GM19238 (cell line): ENCODE measurements around the gene ALKBH6.
A peak's percentile ranks its signal among the peaks of the same experiment; 100 is the strongest.

ENCODE experiments used
- DNase-seq: peaks from one replicate; pipeline ENCODE4 v3.0.0; 2011; ENCODE audit warnings: low spot score; ENCODE audit not compliant: insufficient read length

The ALKBH6 gene

GRCh38 chr19:36030264-36031148 is 16.5 kb upstream of the ALKBH6 start:
- DNase-seq = no peak

- DNase-seq = no peak
Observed at GRCh38 chr19:36028313-36029041, 14.5 kb upstream of the ALKBH6 start.

- no peak for DNase-seq
Observed at GRCh38 chr19:36027696-36028095, 13.7 kb upstream of the ALKBH6 start.

DNA sequence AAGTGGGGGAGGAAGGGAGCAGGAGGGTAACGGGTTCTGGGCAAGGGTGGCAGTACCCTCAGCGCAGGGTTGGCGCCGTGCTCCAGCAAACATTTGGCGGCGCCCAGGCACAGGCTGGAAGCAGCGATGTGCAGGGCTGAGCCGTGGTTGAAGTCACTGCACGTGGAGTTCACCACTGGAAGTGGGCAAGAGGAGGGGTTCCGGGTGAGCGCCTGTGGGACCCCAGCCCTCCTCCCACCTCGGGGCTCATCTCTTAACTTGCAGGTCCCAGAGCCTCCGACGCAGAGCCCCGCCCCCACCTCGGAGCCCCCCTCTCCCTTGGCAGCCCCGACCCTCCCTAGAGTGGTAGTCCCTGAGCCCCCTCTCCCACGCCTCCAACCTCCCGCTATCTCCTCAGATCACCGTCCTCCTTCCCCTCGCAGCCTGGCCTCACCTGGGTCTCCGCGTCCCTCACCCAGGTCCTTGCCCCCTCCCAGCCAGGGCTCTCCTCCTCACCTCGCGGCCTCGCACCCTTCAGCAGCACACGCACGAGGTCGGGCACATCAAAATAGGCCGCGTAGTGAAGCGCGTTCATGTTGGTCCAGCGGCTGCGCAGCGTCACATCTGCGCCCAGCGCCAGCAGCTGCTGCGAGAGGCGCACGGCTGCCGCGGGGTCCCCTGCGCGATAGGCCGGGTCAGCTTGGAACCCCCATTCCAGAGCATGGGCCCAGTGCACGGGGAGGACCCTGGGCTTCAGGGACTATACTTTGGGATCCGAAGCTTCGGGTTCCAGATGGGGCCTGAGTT is 12.3 kb upstream of the ALKBH6 start:
- no peak for DNase-seq

GRCh38 chr19:36025541-36025940 is 11.5 kb upstream of the ALKBH6 start:
- no peak for DNase-seq

GRCh38 chr19:36023432-36023831 is 9.4 kb upstream of the ALKBH6 start:
- DNase-seq = no peak

GRCh38 chr19:36019061-36019670 is 5.2 kb upstream of the ALKBH6 start:
- DNase-seq = no peak

DNA sequence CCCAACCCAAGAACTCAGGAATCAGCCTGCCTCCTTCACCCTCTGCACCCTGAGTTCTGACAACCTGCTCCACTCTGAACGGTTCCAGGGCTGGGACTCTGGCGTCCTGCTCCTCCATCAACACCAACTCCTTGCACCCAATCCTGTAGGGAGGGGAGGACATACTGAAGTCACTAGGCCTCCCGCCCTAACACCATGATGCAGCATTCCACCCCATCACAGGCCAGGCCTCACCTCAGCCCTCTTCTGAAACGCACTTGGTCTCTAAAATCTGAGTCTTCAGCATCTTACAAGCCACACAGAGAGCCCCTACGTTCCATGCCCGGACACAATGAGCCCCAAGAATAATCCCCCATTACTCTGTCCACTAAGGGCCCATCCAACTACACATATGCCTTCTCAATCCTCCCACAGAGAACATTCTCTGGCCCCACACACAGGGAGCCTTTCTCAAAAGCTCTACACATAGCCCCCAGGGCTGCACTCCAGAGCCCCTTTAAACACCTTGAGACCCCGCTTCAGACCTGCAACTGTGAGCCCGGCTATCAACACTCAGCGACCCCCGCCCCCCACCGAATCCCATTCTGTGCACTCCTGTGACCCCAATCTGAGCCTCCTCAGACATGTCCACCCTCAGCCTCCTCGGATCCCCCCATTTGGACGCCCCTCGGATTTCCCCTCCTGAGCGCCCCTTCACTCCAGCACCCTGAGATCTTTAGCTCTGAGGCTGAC is 567 bp downstream of the ALKBH6 start:
- DNase-seq = no peak

DNA sequence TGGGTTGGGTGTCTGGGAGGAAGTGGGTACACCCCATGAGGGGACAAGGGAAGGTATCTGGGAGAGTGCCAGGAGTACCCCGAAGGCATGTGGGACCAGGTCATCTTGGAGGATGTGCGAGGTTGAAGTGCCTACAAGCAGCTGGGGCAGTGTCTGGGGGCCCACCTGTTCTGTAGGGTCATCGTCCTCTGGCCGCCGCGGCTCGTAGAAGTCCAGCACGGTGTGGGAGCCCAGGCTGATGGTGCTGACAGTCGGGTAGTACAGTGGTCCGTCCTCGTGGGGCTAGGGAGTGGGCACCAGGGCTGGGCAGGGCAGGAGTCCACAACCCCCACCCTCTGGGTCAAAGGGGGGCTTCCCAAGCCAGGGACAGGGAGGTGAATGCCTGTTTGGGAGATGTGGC is 3.6 kb downstream of the ALKBH6 start:
- no peak for DNase-seq

- no peak for DNase-seq
Observed at GRCh38 chr19:36009633-36010379, 4.2 kb downstream of the ALKBH6 start.

DNA sequence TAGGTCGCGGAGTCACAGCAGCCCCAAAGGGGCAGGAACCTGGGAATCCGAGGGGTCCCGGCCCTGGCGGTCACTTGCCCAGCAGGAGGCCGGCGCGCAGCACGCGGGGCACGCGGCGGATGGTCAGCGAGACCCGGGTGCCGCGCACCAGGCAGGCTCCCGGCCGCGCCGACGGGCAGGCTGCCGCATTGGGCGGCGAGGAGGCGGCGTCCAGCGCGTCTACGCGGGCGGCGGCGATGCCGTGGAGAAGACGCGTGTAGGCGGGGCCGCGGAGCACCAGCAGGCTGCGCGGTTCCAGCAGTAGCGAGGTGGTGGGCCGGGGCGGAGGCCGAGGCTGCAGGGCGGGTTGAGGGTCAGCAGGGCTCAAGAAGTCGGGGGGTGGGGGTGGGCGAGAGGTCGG is 4.8 kb downstream of the ALKBH6 start:
- DNase-seq = no peak

DNA sequence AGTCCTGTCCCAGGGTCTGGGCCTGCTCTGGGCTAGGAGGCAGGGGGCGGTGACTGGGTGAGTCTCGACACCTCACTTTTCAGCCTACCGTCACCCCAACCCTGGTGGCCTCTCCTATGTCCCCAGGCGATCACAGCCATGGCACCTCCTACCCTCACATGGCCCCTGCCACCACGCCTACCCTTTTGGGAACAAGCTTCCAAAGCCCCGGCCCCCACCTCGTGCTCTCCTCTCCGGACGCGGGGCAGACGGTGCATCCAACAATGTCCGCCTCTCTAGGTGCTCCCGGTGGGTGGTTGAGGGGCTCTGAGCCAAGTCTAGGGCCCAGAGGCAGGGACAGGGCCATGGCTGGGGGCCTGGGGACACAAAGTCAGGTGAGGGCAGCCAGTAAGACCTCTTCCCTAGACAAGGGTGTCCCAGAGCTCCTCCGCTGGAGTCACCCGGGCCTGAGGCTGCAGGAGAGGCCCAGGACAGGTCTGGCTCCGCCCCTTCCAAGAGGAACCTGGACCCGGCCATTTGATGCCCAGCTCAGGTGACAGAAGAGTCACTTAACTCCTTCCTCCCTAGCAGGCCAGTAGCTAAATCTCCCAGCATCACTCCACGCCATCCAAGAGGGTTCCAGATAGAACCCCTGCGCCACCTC is 5.6 kb downstream of the ALKBH6 start, which contains the start of gene SYNE4:
Gene SYNE4, minus strand, starts transcription at position 478 of the 643 bp plus-strand sequence. Its CDS starts 132 bp downstream, at position 346.
- no peak for DNase-seq

- DNase-seq = no peak
Observed at GRCh38 chr19:36006955-36007354, 7.1 kb downstream of the ALKBH6 start.

DNA sequence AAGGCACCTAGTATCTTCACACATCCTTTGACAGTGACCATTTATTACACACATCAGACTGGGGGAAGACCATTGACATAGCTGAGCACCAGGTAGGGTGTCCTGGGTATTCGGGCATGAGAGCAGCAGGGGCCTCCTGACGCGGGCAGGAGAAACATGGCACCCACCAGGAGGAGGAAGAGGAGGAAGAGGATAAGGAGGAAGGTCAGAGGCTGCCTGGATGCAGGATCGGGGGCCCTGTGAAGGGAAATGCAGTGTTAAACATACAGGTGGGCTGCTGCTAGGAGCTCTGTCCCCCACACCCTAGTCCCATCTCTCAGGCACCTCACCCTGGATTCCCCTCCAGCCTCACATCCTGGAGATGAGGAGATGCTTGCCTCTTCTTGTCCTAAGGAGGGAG is 10.7 kb downstream of the ALKBH6 start:
- DNase-seq = no peak

DNA sequence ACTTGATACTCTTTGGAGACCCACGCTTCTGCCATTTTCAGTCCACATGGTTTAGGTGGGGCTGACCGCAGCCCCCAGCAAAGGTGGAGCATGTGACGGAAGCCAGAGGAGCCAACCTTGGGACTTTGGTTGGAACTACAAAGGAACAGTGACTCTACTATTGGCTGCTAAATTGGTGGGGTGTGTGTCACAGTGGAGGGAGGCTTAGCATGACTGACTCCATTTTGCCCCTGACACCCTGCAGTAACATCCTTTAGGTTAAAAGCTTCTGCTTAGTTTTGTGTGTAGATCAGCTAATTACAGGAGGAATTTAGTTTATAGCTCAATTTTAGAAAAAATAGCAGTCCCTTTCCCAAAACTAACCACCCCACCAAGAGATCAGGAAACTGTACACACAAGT is 12.4 kb downstream of the ALKBH6 start:
- DNase-seq = no peak

GRCh38 chr19:35996777-35997176 is 17.2 kb downstream of the ALKBH6 start:
- no peak for DNase-seq

GRCh38 chr19:35995048-35995993 is 18.7 kb downstream of the ALKBH6 start, which contains the start of gene SDHAF1:
TSS of gene SDHAF1 (plus strand) at chr19:35995188. CDS start at chr19:35995275, 87 bp downstream.
- DNase-seq = peak; percentile 94

- DNase-seq = no peak
Observed at GRCh38 chr19:35993923-35994598, 20.0 kb downstream of the ALKBH6 start.
